Peyer's patch (tissue), 4 donors: ENCODE measurements around the gene TMEM52B. TPM values are rescaled to one million over a fixed set of nuclear protein-coding genes. Genes with fewer than 3 reads are reported as not detected.

Experiments used
- DNase-seq, 3 donors: peaks; one replicate each; pipeline ENCODE4 v3.0.0-alpha.2; 2017 to 2019
- H3K27ac ChIP-seq, 4 donors: fragments of 200-600 bp; sonication (generic); one replicate each; pipeline ENCODE4 v1.5.1; 2016 to 2019
- H3K27me3 ChIP-seq, 2 donors: fragments of 200-600 bp; sonication (generic); one replicate each; pipeline ENCODE4 v1.5.1; 2019
- H3K36me3 ChIP-seq, 3 donors: fragments of 200-600 bp; sonication (generic); one replicate each; pipeline ENCODE4 v1.5.1; 2016 to 2019
- H3K4me1 ChIP-seq, 4 donors: fragments of 200-600 bp; sonication (generic); one replicate each; pipeline ENCODE4 v1.5.1; 2016 to 2019
- H3K4me3 ChIP-seq, 4 donors: fragments of 200-600 bp; sonication (generic); 1 replicate in 3 of 4; 2 replicates in 1 of 4; pipeline ENCODE4 v1.5.1; 2016 to 2019; ENCODE audit warnings: mild to moderate bottlenecking in 1 of 4
- H3K9me3 ChIP-seq, 4 donors: fragments of 200-600 bp; sonication (generic); one replicate each; pipeline ENCODE4 v1.5.1; 2016 to 2019; ENCODE audit warnings: mild to moderate bottlenecking in 1 of 4
- POLR2A ChIP-seq, 2 donors: fragments of 450-650 bp; IDR thresholded peaks; one replicate each; pipeline ENCODE4 v1.5.1; 2017; ENCODE audit warnings: antibody characterized with exemption in 2 of 2, mild to moderate bottlenecking in 2 of 2, moderate library complexity in 2 of 2
- total RNA-seq, 4 donors: library from RNA; depleted of rRNA; stranded (reverse); fragments of >200 nt; gene quantifications; one replicate each; pipeline ENCODE4 v1.1.0, GENCODE V29; 2016
- TF ChIP-seq, protein P1 (sequence below), 6 experiments: fragments of 450-650 bp in 4 of 6; fragments of 200-600 bp in 2 of 6; sonication (generic) in 1 of 6; IDR thresholded peaks; one replicate each; pipeline ENCODE4 v1.5.1; 2017 to 2019; ENCODE audit warnings: antibody characterized with exemption in 6 of 6, mild to moderate bottlenecking in 3 of 6, moderate library complexity in 1 of 6

The TMEM52B gene
- total RNA-seq, 4 donors from 2014 or later = not detected

DNA sequence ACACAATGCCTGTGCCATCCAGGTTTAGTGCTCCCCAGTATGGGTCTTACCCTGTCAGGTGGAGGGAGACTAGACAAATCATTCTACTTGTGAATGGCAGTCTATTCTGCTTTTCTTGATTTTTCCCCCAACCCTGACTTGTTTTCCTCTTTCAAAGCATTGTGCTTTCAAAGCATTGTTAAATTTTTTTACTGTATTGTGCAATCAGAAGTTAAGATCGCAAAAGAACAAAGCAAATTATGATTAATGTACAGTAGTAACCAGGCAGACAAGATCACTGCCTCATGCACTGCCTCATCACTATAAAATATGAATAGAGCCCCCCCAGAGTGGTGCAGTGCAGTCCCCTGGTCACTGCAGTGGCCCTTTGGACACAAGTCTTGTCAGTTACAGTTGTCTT, 47.9 kb downstream of the TMEM52B start:
- Histone ChIP-seq H3K27me3 (no peaks in the 10 kb centered on the region), H3K9me3 (no peaks in the 10 kb centered on the region), H3K36me3 (peaks cover 0 to 19% (median 0%) of the 10 kb centered on the region in 3 donors), H3K27ac (no peak overlapping the region), H3K4me1 (no peaks in the 10 kb centered on the region), H3K4me3 (no peak overlapping the region)
- no peak for TF ChIP-seq POLR2A (IDR thresholded peaks at IDR 0.05)
- TF ChIP-seq, protein P1, sequence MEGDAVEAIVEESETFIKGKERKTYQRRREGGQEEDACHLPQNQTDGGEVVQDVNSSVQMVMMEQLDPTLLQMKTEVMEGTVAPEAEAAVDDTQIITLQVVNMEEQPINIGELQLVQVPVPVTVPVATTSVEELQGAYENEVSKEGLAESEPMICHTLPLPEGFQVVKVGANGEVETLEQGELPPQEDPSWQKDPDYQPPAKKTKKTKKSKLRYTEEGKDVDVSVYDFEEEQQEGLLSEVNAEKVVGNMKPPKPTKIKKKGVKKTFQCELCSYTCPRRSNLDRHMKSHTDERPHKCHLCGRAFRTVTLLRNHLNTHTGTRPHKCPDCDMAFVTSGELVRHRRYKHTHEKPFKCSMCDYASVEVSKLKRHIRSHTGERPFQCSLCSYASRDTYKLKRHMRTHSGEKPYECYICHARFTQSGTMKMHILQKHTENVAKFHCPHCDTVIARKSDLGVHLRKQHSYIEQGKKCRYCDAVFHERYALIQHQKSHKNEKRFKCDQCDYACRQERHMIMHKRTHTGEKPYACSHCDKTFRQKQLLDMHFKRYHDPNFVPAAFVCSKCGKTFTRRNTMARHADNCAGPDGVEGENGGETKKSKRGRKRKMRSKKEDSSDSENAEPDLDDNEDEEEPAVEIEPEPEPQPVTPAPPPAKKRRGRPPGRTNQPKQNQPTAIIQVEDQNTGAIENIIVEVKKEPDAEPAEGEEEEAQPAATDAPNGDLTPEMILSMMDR (IDR thresholded peaks at IDR 0.05) = no peak
- DNase-seq = no peak

DNA sequence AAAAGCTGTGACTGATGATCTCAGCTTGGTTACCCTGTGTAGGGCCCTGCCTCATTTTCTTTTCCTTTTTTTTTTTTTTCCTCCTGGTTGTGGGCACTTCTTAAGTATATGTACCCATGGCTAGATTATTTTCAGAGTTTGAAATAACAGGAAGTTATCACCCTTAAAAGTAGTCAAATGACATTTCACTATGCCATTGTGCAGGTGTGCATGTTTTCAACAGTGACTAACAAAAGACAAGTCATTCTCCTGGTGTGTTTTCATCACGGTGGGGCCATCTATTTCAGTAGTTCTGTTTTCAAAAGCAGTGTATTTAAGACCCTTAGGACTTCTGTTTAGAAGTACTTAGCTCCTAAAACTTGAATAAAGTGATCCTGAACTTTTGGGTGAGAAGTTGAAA, 48.8 kb downstream of the TMEM52B start:
- TF ChIP-seq, protein P1 (IDR thresholded peaks at IDR 0.05) = no peak
- no peak for TF ChIP-seq POLR2A (IDR thresholded peaks at IDR 0.05)

DNA sequence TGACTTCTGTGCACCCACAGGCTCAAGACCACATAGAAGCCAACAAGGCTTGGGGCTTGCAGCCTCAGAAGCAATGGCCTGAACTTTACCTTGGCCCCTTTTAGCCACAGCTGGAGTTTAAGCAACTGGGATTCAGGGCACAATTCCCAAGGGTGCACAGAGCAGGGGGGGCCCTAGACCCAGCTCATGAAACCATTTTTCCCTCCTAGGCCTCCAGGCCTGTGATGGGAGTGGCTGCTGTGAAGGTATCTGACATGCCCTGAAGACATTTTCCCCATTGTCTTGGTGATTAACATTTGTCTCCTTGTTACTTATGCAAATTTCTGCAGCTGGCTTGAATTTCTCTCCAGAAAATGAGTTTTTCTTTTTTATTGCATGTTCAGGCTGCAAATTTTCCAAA, 55.7 kb downstream of the TMEM52B start:
- no peak overlapping the region for H3K27ac ChIP-seq
- no peaks in the 10 kb centered on the region for H3K4me1 ChIP-seq
- H3K9me3 ChIP-seq = peaks cover 0 to 7% (median 2%) of the 10 kb centered on the region in 4 donors
- TF ChIP-seq POLR2A (IDR thresholded peaks at IDR 0.05) = no peak
- no peaks in the 10 kb centered on the region for H3K27me3 ChIP-seq
- no peak overlapping the region for H3K4me3 ChIP-seq
- no peaks in the 10 kb centered on the region for H3K36me3 ChIP-seq
- DNase-seq = no peak

More for the DNA sequence above, 48.8 kb downstream of the TMEM52B start:
- Histone ChIP-seq H3K4me3 (no peak overlapping the region), H3K4me1 (no peaks in the 10 kb centered on the region), H3K27ac (no peak overlapping the region), H3K27me3 (no peaks in the 10 kb centered on the region), H3K9me3 (no peaks in the 10 kb centered on the region), H3K36me3 (peaks cover 0 to 10% (median 0%) of the 10 kb centered on the region in 3 donors)
- DNase-seq = no peak

DNA sequence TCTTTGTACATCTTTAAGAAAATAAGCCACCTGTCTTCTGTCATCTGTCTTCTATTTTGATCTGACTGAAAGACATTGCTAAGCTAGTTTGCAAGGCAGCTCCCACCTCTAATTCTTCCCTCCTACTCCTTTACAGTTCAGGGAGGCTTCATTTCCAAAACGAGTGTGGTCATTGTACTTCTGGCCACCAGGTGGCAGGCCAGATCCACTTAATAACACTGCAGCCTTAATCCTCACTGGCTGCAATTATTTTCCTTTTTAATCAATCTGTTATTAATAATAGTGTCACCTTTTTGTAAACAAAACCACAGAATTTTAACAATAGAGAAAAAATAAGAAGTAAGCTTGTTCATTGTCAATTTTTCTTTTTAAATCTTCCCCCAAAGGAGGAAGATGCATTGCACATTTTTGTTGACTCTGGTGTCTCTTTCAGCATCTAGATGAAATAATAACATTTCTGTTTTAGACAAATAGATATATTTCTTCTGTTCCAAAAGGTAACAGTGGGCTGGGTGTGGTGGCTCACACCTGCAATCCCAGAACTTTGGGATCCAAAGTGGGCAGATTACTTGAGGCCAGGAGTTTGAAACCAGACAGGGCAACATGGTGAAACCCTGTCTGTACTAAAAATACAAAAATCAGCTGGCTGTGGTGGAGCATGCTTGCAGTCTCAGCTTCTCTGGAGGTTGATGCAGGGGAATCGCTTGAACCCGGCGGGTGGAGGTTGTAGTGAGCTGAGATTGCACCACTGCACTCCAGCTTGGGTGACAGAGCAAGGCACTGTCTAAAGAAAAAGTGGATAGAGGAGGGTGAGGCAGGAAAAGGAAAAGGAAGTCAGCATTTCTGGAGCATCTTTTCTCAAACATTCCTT, 57.2 kb downstream of the TMEM52B start:
- TF ChIP-seq, protein P1 (IDR thresholded peaks at IDR 0.05) = peak; percentile 70 to 94 (median 86)
- TF ChIP-seq POLR2A (IDR thresholded peaks at IDR 0.05) = no peak
- no peaks in the 10 kb centered on the region for H3K27me3 ChIP-seq
- H3K4me3 ChIP-seq = no peak overlapping the region
- no peaks in the 10 kb centered on the region for H3K36me3 ChIP-seq
- H3K4me1 ChIP-seq = no peaks in the 10 kb centered on the region
- no peak overlapping the region for H3K27ac ChIP-seq
- peak in 1 of 3 donors; percentile 77 for DNase-seq
- H3K9me3 ChIP-seq = peaks cover 0 to 7% (median 2%) of the 10 kb centered on the region in 4 donors

DNA sequence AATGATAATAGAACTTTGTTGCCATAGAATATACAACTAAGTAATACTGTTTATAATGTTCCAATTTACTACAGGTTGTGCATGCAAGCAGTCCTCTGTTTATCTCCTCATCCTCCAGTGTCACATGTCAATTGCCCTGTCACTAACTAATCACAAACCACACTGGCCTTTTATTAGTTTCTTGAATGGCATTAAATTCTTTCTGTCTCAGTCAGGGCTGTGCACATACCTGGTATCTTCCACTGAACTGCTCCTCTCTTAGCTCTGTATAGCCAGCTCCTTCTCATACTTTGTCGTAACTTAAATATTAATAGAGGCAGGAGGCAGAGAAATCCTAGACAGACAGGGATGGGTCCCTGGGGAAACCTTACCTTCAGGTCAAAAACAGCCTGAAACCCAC, 57.9 kb downstream of the TMEM52B start:
- no peaks in the 10 kb centered on the region for H3K27me3 ChIP-seq
- TF ChIP-seq, protein P1 (IDR thresholded peaks at IDR 0.05) = no peak
- no peak for TF ChIP-seq POLR2A (IDR thresholded peaks at IDR 0.05)
- no peak overlapping the region for H3K4me3 ChIP-seq
- H3K36me3 ChIP-seq = no peaks in the 10 kb centered on the region
- peaks cover 0 to 7% (median 2%) of the 10 kb centered on the region in 4 donors for H3K9me3 ChIP-seq
- no peak for DNase-seq
- no peak overlapping the region for H3K27ac ChIP-seq
- no peaks in the 10 kb centered on the region for H3K4me1 ChIP-seq

DNA sequence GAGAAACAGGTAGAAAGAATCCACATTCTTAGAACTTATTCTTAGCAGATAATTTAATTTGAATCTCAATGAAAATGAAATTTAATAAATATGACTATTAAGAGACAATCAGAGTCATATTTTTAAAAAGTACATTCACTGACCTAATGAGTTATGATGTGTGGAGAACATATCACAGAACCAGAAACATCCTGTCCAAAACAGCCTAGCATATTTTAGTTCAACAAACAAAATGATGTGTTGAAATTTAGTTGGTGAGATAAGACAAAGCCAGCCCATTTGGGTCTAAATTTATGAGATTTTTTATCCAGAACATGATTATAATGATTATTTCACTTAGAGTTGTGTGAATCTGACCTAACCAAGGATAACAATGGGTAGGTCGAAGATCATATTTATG, 59.7 kb downstream of the TMEM52B start:
- Histone ChIP-seq H3K4me1 (no peaks in the 10 kb centered on the region), H3K27me3 (no peaks in the 10 kb centered on the region), H3K36me3 (no peaks in the 10 kb centered on the region), H3K27ac (no peak overlapping the region), H3K9me3 (peaks cover 0 to 7% (median 2%) of the 10 kb centered on the region in 4 donors), H3K4me3 (no peak overlapping the region)
- DNase-seq = no peak
- no peak for TF ChIP-seq POLR2A (IDR thresholded peaks at IDR 0.05)
- TF ChIP-seq, protein P1 (IDR thresholded peaks at IDR 0.05) = no peak
